ENCODE measurements around the gene PHAX. TPM values are rescaled to one million over a fixed set of nuclear protein-coding genes. Genes with fewer than 3 reads are reported as not detected.
"Not testable (repeated sequence)": the region's sequence is repeated elsewhere in the genome, so short reads cannot be mapped to it uniquely, and the experiment has no call there.

PHAX gene
- total RNA-seq, 1 experiment from 2014 or later, result 24.5 TPM

DNA sequence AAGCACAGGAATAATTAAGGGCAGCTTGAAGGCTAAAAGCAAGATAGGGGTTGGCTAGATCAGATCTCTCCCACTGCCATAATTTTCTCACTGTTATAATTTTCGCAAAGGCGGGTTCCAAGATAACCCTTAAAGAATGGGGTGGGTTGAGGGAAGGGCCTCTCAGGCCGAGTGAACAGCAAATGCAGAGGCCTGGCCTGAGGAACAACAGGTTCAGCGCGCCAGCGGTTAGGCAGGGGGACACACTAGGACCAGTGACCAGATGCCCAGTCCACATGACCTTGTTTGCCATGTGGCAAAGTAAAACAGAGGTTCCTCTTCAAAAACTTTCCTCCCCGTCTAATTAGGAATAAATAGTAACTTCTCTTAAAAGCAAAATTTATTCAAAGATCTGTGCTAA lies 1.2 kb upstream of the PHAX start:
- ChIA-PET RAD21 (ENCODE audit: low non-redundant PET in 1 of 2, low total read pairs in 2 of 2, uncharacterized antibody in 2 of 2, unreplicated experiment in 2 of 2) (no interaction called here), POLR2A (no interaction called here), CTCF (no interaction called here)
- H3K36me3 ChIP-seq (ENCODE audit: control insufficient read depth in 1 of 2, insufficient read depth in 2 of 2, low read length in 2 of 2), result peaks cover 7 to 13% of the 10 kb centered on the region in 2 experiments; a peak in 3 of 4 replicates
- no TSS peak for BruUV-seq (replicated peaks)
- intact Hi-C loops (cut with micrococcal nuclease), result no loop called here
- H3K9me3 ChIP-seq (ENCODE audit: control insufficient read depth in 1 of 2, insufficient read depth in 1 of 2, low read depth in 1 of 2, low read length in 2 of 2), result no peaks in the 10 kb centered on the region
- H4K20me1 ChIP-seq (ENCODE audit: insufficient read depth), result 0 out of 2 replicates have a peak, but pooled peaks cover 5% of the 10 kb centered on the region
- H3K4me3 ChIP-seq (replicated peaks in 1 of 2; ENCODE audit: low read depth in 1 of 2, low read length in 2 of 2), result no peak overlapping the region
- H3K9ac ChIP-seq (ENCODE audit: low read length), result no peak overlapping the region
- ATAC-seq, result no peak
- H2AFZ ChIP-seq (ENCODE audit: low read depth, low read length, poor library complexity, severe bottlenecking), result no peak overlapping the region
- no peaks in the 10 kb centered on the region for H3K9me2 ChIP-seq (ENCODE audit: insufficient read depth)
- H3K4me1 ChIP-seq (ENCODE audit: control insufficient read depth in 1 of 2, insufficient read depth in 2 of 2, low read length in 2 of 2), result peaks cover 5 to 22% of the 10 kb centered on the region in 2 experiments; a peak in 3 of 4 replicates
- no peaks in the 10 kb centered on the region for H3K27me3 ChIP-seq (ENCODE audit: insufficient read depth, low read length)
- H3K4me2 ChIP-seq (ENCODE audit: low read length), result no peak overlapping the region
- no peak for TF ChIP-seq POLR2AphosphoS5 (IDR thresholded peaks at IDR 0.05; ENCODE audit: low read depth, low read length)
- peaks cover 38% of the 10 kb centered on the region for H3K79me2 ChIP-seq (ENCODE audit: insufficient read depth, low read length)
- no peak for DNase-seq (ENCODE audit: low read depth, low spot score)
- no peak overlapping the region for H3K27ac ChIP-seq (ENCODE audit: low read depth, low read length)

DNA sequence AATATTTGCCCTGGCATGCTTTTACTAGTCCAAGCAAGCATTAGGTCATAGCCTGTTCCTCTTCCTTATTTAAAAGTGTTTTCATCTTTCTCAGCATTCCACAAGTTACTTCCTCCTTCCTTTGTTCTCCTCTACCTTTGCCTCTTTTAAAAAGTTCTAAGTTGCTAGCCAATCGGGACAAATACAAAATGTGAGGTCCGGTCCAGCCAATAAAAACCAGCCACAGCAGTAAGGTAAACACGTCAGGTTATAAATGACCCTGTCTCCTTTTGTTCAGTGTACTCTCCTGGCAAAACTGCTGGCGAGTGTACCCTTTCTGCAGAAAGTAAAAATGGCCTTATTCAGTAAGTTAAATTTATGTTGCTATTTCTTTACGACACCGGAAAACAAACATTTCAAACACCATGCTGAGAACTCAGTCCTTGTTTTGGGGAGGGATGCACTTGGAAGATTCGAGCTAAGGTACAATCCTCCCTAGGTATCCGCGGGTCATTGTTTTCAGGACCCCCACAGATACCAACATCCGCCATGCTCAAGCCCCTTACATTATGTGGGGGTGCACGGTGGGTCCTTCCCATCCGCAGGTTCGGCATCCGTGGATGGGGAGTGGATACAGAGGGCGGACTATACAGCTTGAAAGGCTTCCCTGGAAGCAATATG lies 646 bp upstream of the PHAX start:
- DNase-seq (ENCODE audit: low read depth, low spot score); H3K9me2 ChIP-seq (ENCODE audit: insufficient read depth); POLR2A ChIA-PET; H3K9me3 ChIP-seq (ENCODE audit: control insufficient read depth in 1 of 2, insufficient read depth in 1 of 2, low read depth in 1 of 2, low read length in 2 of 2); BruUV-seq (replicated peaks); H3K27me3 ChIP-seq (ENCODE audit: insufficient read depth, low read length); intact Hi-C loops (cut with micrococcal nuclease); H4K20me1 ChIP-seq (ENCODE audit: insufficient read depth): not testable (repeated sequence)
- Histone ChIP-seq H3K4me1 (ENCODE audit: control insufficient read depth in 1 of 2, insufficient read depth in 2 of 2, low read length in 2 of 2) (peaks cover 5 to 21% of the 10 kb centered on the region in 2 experiments; a peak in 3 of 4 replicates), H3K9ac (ENCODE audit: low read length) (peak overlapping the region; percentile 95), H3K36me3 (ENCODE audit: control insufficient read depth in 1 of 2, insufficient read depth in 2 of 2, low read length in 2 of 2) (peaks cover 8 to 14% of the 10 kb centered on the region in 2 experiments; a peak in 3 of 4 replicates), H3K4me2 (ENCODE audit: low read length) (peak overlapping the region; percentile 77), H3K27ac (ENCODE audit: low read depth, low read length) (peak overlapping the region; percentile 26), H2AFZ (ENCODE audit: low read depth, low read length, poor library complexity, severe bottlenecking) (peak overlapping the region; percentile 99), H3K79me2 (ENCODE audit: insufficient read depth, low read length) (peaks cover 42% of the 10 kb centered on the region), H3K4me3 (replicated peaks in 1 of 2; ENCODE audit: low read depth in 1 of 2, low read length in 2 of 2) (peak overlapping the region; percentile 74 to 98)
- ChIA-PET CTCF (interaction anchor here (1.3 kb wide), 1 partner anchor 249 kb away, joined by 3 read pairs; no protein-coding TSS in a partner anchor), RAD21 (ENCODE audit: low non-redundant PET in 1 of 2, low total read pairs in 2 of 2, uncharacterized antibody in 2 of 2, unreplicated experiment in 2 of 2) (interaction anchor here in 1 of 2 experiments (0.6 kb wide), 1 partner anchor 1852 kb away, joined by 3 read pairs; no protein-coding TSS in a partner anchor)
- peak; percentile 60 for ATAC-seq
